HepG2 (cell line): ENCODE measurements around the gene SNX19. TPM values are rescaled to one million over a fixed set of nuclear protein-coding genes. Genes with fewer than 3 reads are reported as not detected.

Source experiments
- ATAC-seq: fragments of 200-7000 bp; cut with Tn5 transposase; 3 replicates; pipeline ENCODE4 v1.9.1; 2020; ENCODE audit warnings: mild to moderate bottlenecking, moderate library complexity
- BruUV-seq: library from RNA; stranded (reverse); fragments of 400-500 nt; replicated peaks from 2 replicates; lab custom pipeline; 2021; lab: Mats Ljungman, UMichigan
- CTCF ChIA-PET: fragments of 300-600 bp; formaldehyde crosslinking; extraction: SDS; loops from one replicate; lab custom pipeline; 2021; ENCODE audit warnings: low total read pairs, inconsistent platforms, low intra/inter-chr PET ratio; lab: Yijun Ruan, JAX
- POLR2A ChIA-PET: fragments of 350-600 bp; sonication (Branson Sonifier 250); formaldehyde crosslinking; loops from one replicate; lab custom pipeline; 2020; ENCODE audit warnings: antibody characterized with exemption, inconsistent platforms; lab: Yijun Ruan, JAX
- DNase-seq: peaks from one replicate; pipeline ENCODE4 v3.0.0-alpha.2; 2015; ENCODE audit warnings: low spot score
- FAIRE-seq: peaks from 3 replicates; lab custom pipeline; 2011; peaks lifted over from hg19 to GRCh38; lab: Jason Lieb, UNC
- H2AFZ ChIP-seq: one replicate; pipeline ENCODE4 v1.6.1; 2011; ENCODE audit warnings: low read length, inconsistent platforms
- H3K27ac ChIP-seq: fragments of 300-600 bp; 3 replicates; pipeline ENCODE4 v1.8.0; 2011; ENCODE audit warnings: mixed run types, mild to moderate bottlenecking, mixed read lengths, low read length, inconsistent platforms; ENCODE audit not compliant: insufficient read depth; ENCODE audit errors: extremely low read length
- H3K27me3 ChIP-seq, 2 experiments: fragments of 200-600 bp in 1 of 2; 2 replicates in 1 of 2; 3 replicates in 1 of 2; pipeline versions ENCODE4 v1.6.0 to v1.8.0; 2011; ENCODE audit warnings: low read length in 2 of 2, mild to moderate bottlenecking in 2 of 2, moderate library complexity in 2 of 2, inconsistent platforms in 1 of 2; ENCODE audit not compliant: insufficient read depth in 2 of 2, control insufficient read depth in 1 of 2
- H3K36me3 ChIP-seq, 2 experiments: fragments of 200-600 bp in 1 of 2; replicated peaks in 1 of 2; 2 replicates in 1 of 2; 3 replicates in 1 of 2; pipeline versions ENCODE4 v1.5.1 to v1.8.0; 2011; ENCODE audit warnings: low read length in 2 of 2, inconsistent platforms in 1 of 2; ENCODE audit not compliant: insufficient read depth in 2 of 2, control insufficient read depth in 1 of 2
- H3K4me1 ChIP-seq: 2 replicates; pipeline ENCODE4 v1.5.1; 2012; ENCODE audit warnings: low read length, inconsistent platforms; ENCODE audit not compliant: insufficient read depth
- H3K4me2 ChIP-seq: 2 replicates; pipeline ENCODE4 v1.6.0; 2011; ENCODE audit warnings: low read depth, low read length, inconsistent platforms
- H3K4me3 ChIP-seq, 3 experiments: fragments of 200-600 bp in 1 of 3; sonication (generic), shearing (Covaris generic) in 1 of 3; replicated peaks in 1 of 3; 2 replicates each; pipeline ENCODE4 v1.5.1; 2011 to 2016; ENCODE audit warnings: low read length in 3 of 3, inconsistent platforms in 2 of 3, low read depth in 2 of 3, mild to moderate bottlenecking in 2 of 3, control low read depth in 1 of 3, mixed read lengths in 1 of 3; ENCODE audit not compliant: insufficient read depth in 1 of 3
- H3K79me2 ChIP-seq: one replicate; pipeline ENCODE4 v1.6.1; 2011; ENCODE audit warnings: low read length, inconsistent platforms; ENCODE audit not compliant: insufficient read depth
- H3K9ac ChIP-seq: 2 replicates; pipeline ENCODE4 v1.6.0; 2011; ENCODE audit warnings: mild to moderate bottlenecking, low read depth, low read length, inconsistent platforms; ENCODE audit not compliant: insufficient read depth
- H3K9me3 ChIP-seq: 2 replicates; pipeline ENCODE4 v1.5.1; 2012; ENCODE audit warnings: mild to moderate bottlenecking, low read length
- H4K20me1 ChIP-seq: 2 replicates; pipeline ENCODE4 v1.6.0; 2011; ENCODE audit warnings: inconsistent platforms, mild to moderate bottlenecking, low read length, moderate library complexity; ENCODE audit not compliant: insufficient read depth
- FOSL2 ChIP-seq: sonication (generic); formaldehyde crosslinking; IDR thresholded peaks from 2 replicates; pipeline ENCODE4 v1.4.0; 2020; ENCODE audit warnings: missing genetic modification reagents
- HMGXB3 ChIP-seq: sonication (generic); formaldehyde crosslinking; IDR thresholded peaks from 2 replicates; pipeline ENCODE4 v1.4.0; 2020; ENCODE audit warnings: missing genetic modification reagents, borderline replicate concordance
- LRRFIP1 ChIP-seq: sonication (generic); formaldehyde crosslinking; conservative IDR thresholded peaks from 2 replicates; pipeline ENCODE4 v1.4.0; 2020; ENCODE audit warnings: missing genetic modification reagents
- MLXIP ChIP-seq: sonication (generic); formaldehyde crosslinking; IDR thresholded peaks from 2 replicates; pipeline ENCODE4 v1.9.0; 2021; ENCODE audit warnings: missing genetic modification reagents, borderline replicate concordance
- NFE2L2 ChIP-seq: fragments of 150-350 bp; IDR thresholded peaks from 2 replicates; pipeline ENCODE4 v1.6.1; 2014; ENCODE audit warnings: low read length
- ZFP41 ChIP-seq: sonication (generic); formaldehyde crosslinking; IDR thresholded peaks from 2 replicates; pipeline ENCODE4 v1.4.0; 2020; ENCODE audit warnings: mild to moderate bottlenecking, missing genetic modification reagents, borderline replicate concordance
- ZNF101 ChIP-seq: sonication (generic); formaldehyde crosslinking; IDR thresholded peaks from 2 replicates; pipeline ENCODE4 v1.4.0; 2020; ENCODE audit warnings: mild to moderate bottlenecking, low read depth, missing genetic modification reagents, borderline replicate concordance
- ZNF451 ChIP-seq: sonication (generic); formaldehyde crosslinking; IDR thresholded peaks from 2 replicates; pipeline ENCODE4 v1.5.0; 2020; ENCODE audit warnings: mild to moderate bottlenecking, missing genetic modification reagents
- ZNF569 ChIP-seq: sonication (generic); formaldehyde crosslinking; IDR thresholded peaks from 2 replicates; pipeline ENCODE4 v1.5.0; 2020; ENCODE audit warnings: mild to moderate bottlenecking, missing genetic modification reagents, moderate library complexity, borderline replicate concordance
- ZNF703 ChIP-seq: sonication (generic); formaldehyde crosslinking; IDR thresholded peaks from 2 replicates; pipeline ENCODE4 v1.5.1; 2020; ENCODE audit warnings: missing genetic modification reagents, mild to moderate bottlenecking, moderate library complexity, borderline replicate concordance
- in situ Hi-C: cut with HindIII; loops from 2 replicates; pipeline ENCODE4 v1.10.0; 2017; ENCODE audit warnings: low pct_unique_long_range_greater_than_20kb; ENCODE audit not compliant: extremely low pct_ligation_motif_present
- intact Hi-C: fragments of 100-400 bp; cut with micrococcal nuclease; formaldehyde crosslinking; loops from one replicate; pipeline ENCODE4 v1.10.0; 2022; ENCODE audit not compliant: unreplicated experiment
- polyA plus RNA-seq, 8 experiments: library from polyadenylated mRNA; depleted of rRNA in 3 of 8; stranded (reverse) in 7 of 8; unstranded in 1 of 8; fragments of >200 nt; fragmentation: Illumina TruSeq in 4 of 8; extraction: Trizol in 4 of 8; gene quantifications; 2 replicates each; pipeline versions ENCODE4 v1.2.1 to v1.2.3, GENCODE V29; 2011 to 2016; ENCODE audit warnings: low read depth in 4 of 8, missing spikeins in 1 of 8, mixed read lengths in 1 of 8; ENCODE audit not compliant: insufficient read depth in 1 of 8
- total RNA-seq, 5 experiments: library from RNA; depleted of rRNA; stranded (reverse); fragments of >200 nt; fragmentation: Illumina TruSeq; extraction: Trizol; gene quantifications; 2 replicates each; pipeline ENCODE4 v1.2.3, GENCODE V29; 2016; ENCODE audit warnings: low read depth in 1 of 5

The SNX19 gene
- total and polyA plus RNA-seq, 2 of the 13 experiments (the other 11 are each of a cell fraction or from before 2014, with no cell fraction given), result 0.13 to 0.27 TPM

- TF ChIP-seq HMGXB3, result no peak
Measured at GRCh38 chr11:130881475-130882137, 34.7 kb downstream of the SNX19 start (continued).

GRCh38 chr11:130879836-130880235, 36.4 kb downstream of the SNX19 start:
- DNase-seq (no peak), ATAC-seq (no peak), FAIRE-seq (no peak)
- H3K4me2 ChIP-seq, result no peak overlapping the region
- no peak overlapping the region for H3K9ac ChIP-seq
- no peaks in the 10 kb centered on the region for H3K79me2 ChIP-seq
- no peaks in the 10 kb centered on the region for H3K4me1 ChIP-seq
- intact Hi-C loops (no loop called here), in situ Hi-C loops (loop anchor here (25.0 kb wide), 1 partner anchor 668 kb away; no protein-coding TSS in a partner anchor)
- H4K20me1 ChIP-seq, result no peaks in the 10 kb centered on the region
- CTCF ChIA-PET, result no interaction called here
- BruUV-seq, result no TSS peak
- H3K36me3 ChIP-seq, result no peaks in the 10 kb centered on the region
- POLR2A ChIA-PET, result no interaction called here
- no peak overlapping the region for H2AFZ ChIP-seq
- H3K27ac ChIP-seq, result no peak overlapping the region
- no peak overlapping the region for H3K4me3 ChIP-seq
- no peaks in the 10 kb centered on the region for H3K9me3 ChIP-seq
- 0 out of 5 replicates have a peak, but pooled peaks cover 0 to 5% of the 10 kb centered on the region in 2 experiments for H3K27me3 ChIP-seq
- TF ChIP-seq FOSL2 (CRISPR knock-in tag), result no peak
- no peak for TF ChIP-seq ZNF703 (CRISPR knock-in tag)
- TF ChIP-seq ZNF451, result no peak
- no peak for TF ChIP-seq ZFP41 (CRISPR knock-in tag)
- no peak for TF ChIP-seq LRRFIP1 (CRISPR knock-in tag)
- no peak for TF ChIP-seq ZNF101
- no peak for TF ChIP-seq NFE2L2
- TF ChIP-seq MLXIP (CRISPR knock-in tag), result no peak
- no peak for TF ChIP-seq ZNF569 (CRISPR knock-in tag)
